ENCODE data around the gene CDKN1B.

Gene CDKN1B

GRCh38 chr12:12748044-12748443, 30.9 kb downstream of the CDKN1B start:
- Histone ChIP-seq H3K27me3 (ENCODE audit: insufficient read depth, poor library complexity, severe bottlenecking) (no peaks in the 10 kb centered on the region), H3K27ac (replicated peaks) (no peak overlapping the region), H3K4me3 (replicated peaks; ENCODE audit: insufficient read depth, low read length) (no peak overlapping the region)
- no peak for TF ChIP-seq SPI1 (IDR thresholded peaks at IDR 0.05; ENCODE audit: borderline replicate concordance, low read depth)
- no peak for TF ChIP-seq GABPA (IDR thresholded peaks at IDR 0.05; ENCODE audit: low read depth)
- TF ChIP-seq, protein P1, sequence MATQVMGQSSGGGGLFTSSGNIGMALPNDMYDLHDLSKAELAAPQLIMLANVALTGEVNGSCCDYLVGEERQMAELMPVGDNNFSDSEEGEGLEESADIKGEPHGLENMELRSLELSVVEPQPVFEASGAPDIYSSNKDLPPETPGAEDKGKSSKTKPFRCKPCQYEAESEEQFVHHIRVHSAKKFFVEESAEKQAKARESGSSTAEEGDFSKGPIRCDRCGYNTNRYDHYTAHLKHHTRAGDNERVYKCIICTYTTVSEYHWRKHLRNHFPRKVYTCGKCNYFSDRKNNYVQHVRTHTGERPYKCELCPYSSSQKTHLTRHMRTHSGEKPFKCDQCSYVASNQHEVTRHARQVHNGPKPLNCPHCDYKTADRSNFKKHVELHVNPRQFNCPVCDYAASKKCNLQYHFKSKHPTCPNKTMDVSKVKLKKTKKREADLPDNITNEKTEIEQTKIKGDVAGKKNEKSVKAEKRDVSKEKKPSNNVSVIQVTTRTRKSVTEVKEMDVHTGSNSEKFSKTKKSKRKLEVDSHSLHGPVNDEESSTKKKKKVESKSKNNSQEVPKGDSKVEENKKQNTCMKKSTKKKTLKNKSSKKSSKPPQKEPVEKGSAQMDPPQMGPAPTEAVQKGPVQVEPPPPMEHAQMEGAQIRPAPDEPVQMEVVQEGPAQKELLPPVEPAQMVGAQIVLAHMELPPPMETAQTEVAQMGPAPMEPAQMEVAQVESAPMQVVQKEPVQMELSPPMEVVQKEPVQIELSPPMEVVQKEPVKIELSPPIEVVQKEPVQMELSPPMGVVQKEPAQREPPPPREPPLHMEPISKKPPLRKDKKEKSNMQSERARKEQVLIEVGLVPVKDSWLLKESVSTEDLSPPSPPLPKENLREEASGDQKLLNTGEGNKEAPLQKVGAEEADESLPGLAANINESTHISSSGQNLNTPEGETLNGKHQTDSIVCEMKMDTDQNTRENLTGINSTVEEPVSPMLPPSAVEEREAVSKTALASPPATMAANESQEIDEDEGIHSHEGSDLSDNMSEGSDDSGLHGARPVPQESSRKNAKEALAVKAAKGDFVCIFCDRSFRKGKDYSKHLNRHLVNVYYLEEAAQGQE (IDR thresholded peaks at IDR 0.05; ENCODE audit: insufficient replicate concordance, low read depth): no peak
- TF ChIP-seq POLR2AphosphoS5 (IDR thresholded peaks at IDR 0.05; ENCODE audit: low read depth): no peak
- no peak for TF ChIP-seq CTCF (IDR thresholded peaks at IDR 0.05; ENCODE audit: insufficient read depth, low read length)
- DNase-seq (ENCODE audit: low read depth in 1 of 2, low spot score in 1 of 2): no peak

DNA sequence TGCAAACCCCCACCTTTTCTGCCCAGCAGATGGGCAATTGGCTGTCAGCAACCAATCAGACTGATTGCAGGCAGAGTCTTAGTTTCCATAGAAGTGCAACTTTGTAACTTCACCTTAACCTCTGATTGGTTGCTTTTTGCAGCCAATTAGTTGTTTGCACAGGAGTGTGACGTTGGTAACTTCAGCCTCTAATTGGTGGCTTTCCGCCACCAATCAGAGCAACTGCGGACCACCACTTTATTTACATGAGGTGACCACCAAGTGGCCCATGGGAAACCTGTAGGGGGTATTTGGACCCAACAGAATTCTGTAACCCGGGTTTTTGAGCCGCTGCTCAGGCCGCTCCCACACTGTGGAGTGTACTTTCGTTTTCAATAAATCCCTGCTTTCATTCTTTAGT, 32.3 kb downstream of the CDKN1B start:
- no peak for TF ChIP-seq SPI1 (IDR thresholded peaks at IDR 0.05; ENCODE audit: borderline replicate concordance, low read depth)
- no peak for TF ChIP-seq CTCF (IDR thresholded peaks at IDR 0.05; ENCODE audit: insufficient read depth, low read length)
- TF ChIP-seq, protein P1 (IDR thresholded peaks at IDR 0.05; ENCODE audit: insufficient replicate concordance, low read depth): no peak
- no peak for TF ChIP-seq GABPA (IDR thresholded peaks at IDR 0.05; ENCODE audit: low read depth)
- no peak for TF ChIP-seq POLR2AphosphoS5 (IDR thresholded peaks at IDR 0.05; ENCODE audit: low read depth)
- no peak overlapping the region for H3K27ac ChIP-seq (replicated peaks)
- no peak overlapping the region for H3K4me3 ChIP-seq (replicated peaks; ENCODE audit: insufficient read depth, low read length)
- DNase-seq (ENCODE audit: low read depth in 1 of 2, low spot score in 1 of 2): no peak
- no peaks in the 10 kb centered on the region for H3K27me3 ChIP-seq (ENCODE audit: insufficient read depth, poor library complexity, severe bottlenecking)

GRCh38 chr12:12755923-12756322, 38.8 kb downstream of the CDKN1B start:
- no peak for TF ChIP-seq POLR2AphosphoS5 (IDR thresholded peaks at IDR 0.05; ENCODE audit: low read depth)
- TF ChIP-seq, protein P1 (IDR thresholded peaks at IDR 0.05; ENCODE audit: insufficient replicate concordance, low read depth): no peak
- TF ChIP-seq SPI1 (IDR thresholded peaks at IDR 0.05; ENCODE audit: borderline replicate concordance, low read depth): no peak
- TF ChIP-seq GABPA (IDR thresholded peaks at IDR 0.05; ENCODE audit: low read depth): no peak
- no peak for TF ChIP-seq CTCF (IDR thresholded peaks at IDR 0.05; ENCODE audit: insufficient read depth, low read length)
- DNase-seq (ENCODE audit: low read depth in 1 of 2, low spot score in 1 of 2): no peak
- Histone ChIP-seq H3K27me3 (ENCODE audit: insufficient read depth, poor library complexity, severe bottlenecking) (no peaks in the 10 kb centered on the region), H3K4me3 (replicated peaks; ENCODE audit: insufficient read depth, low read length) (no peak overlapping the region), H3K27ac (replicated peaks) (no peak overlapping the region)
